ENCODE measurements around the gene SETD4. TPM values are rescaled to one million over a fixed set of nuclear protein-coding genes. Genes with fewer than 3 reads are reported as not detected.
"Not testable (repeated sequence)": the region's sequence is repeated elsewhere in the genome, so short reads cannot be mapped to it uniquely, and the experiment has no call there.

SETD4 gene
- total and polyA plus RNA-seq, 3 donors from 2014 or later = 52.3 to 62.7 (median 52.3) TPM

DNA sequence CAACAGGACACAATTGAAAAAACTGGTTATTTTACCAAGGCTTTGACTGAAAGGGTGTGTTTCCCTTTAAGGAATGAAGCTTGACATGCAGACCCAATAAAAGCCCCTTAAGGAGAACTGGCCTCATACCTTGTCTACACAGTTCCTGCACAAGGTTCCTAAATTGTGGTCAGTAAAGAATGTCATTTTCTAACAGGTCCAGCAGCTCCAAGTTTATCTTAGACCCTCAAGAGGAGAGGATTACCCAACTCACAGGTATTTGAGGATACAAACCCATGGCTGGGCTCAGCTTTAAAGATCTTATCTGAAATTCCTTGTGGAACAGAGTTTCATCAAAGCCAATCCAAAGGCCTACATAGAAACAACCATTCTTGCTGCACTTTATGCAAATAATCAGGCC lies 43.1 kb upstream of the SETD4 start:
- Histone ChIP-seq H3K27me3 (no peaks in the 10 kb centered on the region), H3K9me3 (no peaks in the 10 kb centered on the region), H3K27ac (no peak overlapping the region), H3K36me3 (ENCODE audit: low read depth, missing control alignments) (no peaks in the 10 kb centered on the region), H3K4me1 (no peaks in the 10 kb centered on the region), H3K4me3 (no peak overlapping the region)
- no peak for TF ChIP-seq POLR2A (IDR thresholded peaks at IDR 0.05)
- TF ChIP-seq, protein P1, sequence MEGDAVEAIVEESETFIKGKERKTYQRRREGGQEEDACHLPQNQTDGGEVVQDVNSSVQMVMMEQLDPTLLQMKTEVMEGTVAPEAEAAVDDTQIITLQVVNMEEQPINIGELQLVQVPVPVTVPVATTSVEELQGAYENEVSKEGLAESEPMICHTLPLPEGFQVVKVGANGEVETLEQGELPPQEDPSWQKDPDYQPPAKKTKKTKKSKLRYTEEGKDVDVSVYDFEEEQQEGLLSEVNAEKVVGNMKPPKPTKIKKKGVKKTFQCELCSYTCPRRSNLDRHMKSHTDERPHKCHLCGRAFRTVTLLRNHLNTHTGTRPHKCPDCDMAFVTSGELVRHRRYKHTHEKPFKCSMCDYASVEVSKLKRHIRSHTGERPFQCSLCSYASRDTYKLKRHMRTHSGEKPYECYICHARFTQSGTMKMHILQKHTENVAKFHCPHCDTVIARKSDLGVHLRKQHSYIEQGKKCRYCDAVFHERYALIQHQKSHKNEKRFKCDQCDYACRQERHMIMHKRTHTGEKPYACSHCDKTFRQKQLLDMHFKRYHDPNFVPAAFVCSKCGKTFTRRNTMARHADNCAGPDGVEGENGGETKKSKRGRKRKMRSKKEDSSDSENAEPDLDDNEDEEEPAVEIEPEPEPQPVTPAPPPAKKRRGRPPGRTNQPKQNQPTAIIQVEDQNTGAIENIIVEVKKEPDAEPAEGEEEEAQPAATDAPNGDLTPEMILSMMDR (IDR thresholded peaks at IDR 0.05) = no peak
- intact Hi-C loops (cut with DNase I; ENCODE audit: low total_unique reads) = no loop called here
- DNase-seq = no peak

DNA sequence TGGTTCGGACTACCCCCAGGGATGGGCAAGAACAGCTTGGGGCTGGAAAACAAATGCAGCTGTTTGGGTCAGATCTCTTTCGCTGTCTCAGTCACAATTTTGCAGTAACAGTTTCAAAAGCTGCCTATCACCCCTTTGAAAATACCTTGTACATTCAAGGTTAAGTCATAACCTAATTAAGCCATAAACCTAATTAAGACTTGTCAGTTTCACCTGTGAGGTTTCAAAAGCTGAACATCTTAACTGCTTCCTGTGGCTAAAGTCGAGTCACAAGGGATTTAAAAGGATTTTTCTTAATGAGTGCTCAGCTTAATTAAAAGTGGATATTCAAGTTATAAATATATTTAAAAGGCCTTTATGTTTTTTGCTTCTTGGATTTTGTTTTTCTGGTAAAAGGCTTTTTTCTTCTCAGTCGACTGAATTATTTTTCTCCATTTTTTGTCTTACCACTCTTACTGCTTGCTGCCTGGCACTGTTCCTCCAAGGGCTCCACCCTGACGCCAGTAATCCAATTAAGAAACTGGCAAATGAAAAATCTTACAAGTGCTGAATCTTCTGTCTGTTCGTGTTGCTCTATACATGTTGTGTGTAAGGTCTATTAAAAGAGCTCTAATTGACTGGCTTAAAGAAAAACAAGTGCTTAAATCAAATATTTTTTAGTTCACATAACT lies 40.8 kb upstream of the SETD4 start:
- Histone ChIP-seq H3K4me1 (no peaks in the 10 kb centered on the region), H3K36me3 (ENCODE audit: low read depth, missing control alignments) (no peaks in the 10 kb centered on the region), H3K4me3 (no peak overlapping the region), H3K27ac (no peak overlapping the region), H3K9me3 (no peaks in the 10 kb centered on the region), H3K27me3 (no peaks in the 10 kb centered on the region)
- intact Hi-C loops (cut with DNase I; ENCODE audit: low total_unique reads) = no loop called here
- TF ChIP-seq, protein P1 (IDR thresholded peaks at IDR 0.05) = no peak
- TF ChIP-seq POLR2A (IDR thresholded peaks at IDR 0.05) = no peak
- WGBS, 2 donors = 79 to 82% methylated on average over 6 of the region's 6 CpGs
- no peak for DNase-seq

DNA sequence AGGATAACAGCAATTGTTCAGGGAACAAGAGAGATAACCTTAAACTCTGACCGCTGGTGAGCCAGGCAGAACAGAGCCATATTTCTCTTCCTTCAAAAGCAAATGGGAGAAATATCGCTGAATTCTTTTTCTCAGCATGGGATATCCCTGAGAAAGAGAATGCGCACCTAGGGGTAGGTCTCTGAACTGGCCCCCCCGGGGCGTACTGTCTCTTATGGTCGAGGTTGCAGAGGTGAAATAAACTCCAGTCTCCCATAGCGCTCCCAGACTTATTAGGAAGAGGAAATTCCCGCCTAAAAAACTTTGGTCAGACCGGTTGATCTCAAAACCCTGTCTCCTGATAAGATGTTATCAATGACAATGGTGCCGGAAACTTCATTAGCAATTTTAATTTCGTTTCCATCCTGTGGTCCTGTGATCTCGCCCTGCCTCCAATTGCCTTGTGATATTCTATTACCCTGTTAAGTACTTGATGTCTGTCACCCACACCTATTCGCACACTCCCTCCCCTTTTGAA lies 39.4 kb upstream of the SETD4 start:
- WGBS, 2 donors = 70 to 79% methylated on average over 13 of the region's 13 CpGs
- not testable (repeated sequence) for H3K4me3 ChIP-seq

DNA sequence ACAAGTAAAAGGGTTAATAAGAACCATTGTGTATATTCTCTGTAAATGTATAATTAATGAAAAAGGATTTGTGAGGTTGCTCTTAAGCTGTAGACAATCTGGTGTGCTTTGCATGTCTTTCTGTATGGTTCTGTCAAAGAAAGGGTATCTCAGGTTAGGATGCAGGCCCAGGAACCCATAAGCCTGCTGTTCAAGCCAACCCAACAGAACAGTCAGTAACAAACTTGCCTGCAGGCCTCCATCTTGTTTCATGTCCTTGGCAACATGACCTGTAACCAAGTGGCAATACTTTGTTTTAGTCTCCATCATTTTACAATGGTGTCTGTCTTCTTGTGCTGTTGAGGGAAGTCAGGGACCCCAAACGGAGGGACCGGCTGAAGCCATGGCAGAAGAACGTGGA lies 38.7 kb upstream of the SETD4 start:
- no peaks in the 10 kb centered on the region for H3K4me1 ChIP-seq
- WGBS, 2 donors = 97 to 98% methylated on average over 3 of the region's 3 CpGs
- no peak overlapping the region for H3K4me3 ChIP-seq
- intact Hi-C loops (cut with DNase I; ENCODE audit: low total_unique reads) = no loop called here
- H3K27me3 ChIP-seq = no peaks in the 10 kb centered on the region
- H3K36me3 ChIP-seq (ENCODE audit: low read depth, missing control alignments) = no peaks in the 10 kb centered on the region
- no peak for DNase-seq
- TF ChIP-seq, protein P1 (IDR thresholded peaks at IDR 0.05) = no peak
- TF ChIP-seq POLR2A (IDR thresholded peaks at IDR 0.05) = no peak
- H3K9me3 ChIP-seq = no peaks in the 10 kb centered on the region
- no peak overlapping the region for H3K27ac ChIP-seq

More for the DNA sequence above, 39.4 kb upstream of the SETD4 start:
- DNase-seq; intact Hi-C loops (cut with DNase I; ENCODE audit: low total_unique reads); H3K27me3 ChIP-seq; H3K27ac ChIP-seq; H3K9me3 ChIP-seq; H3K36me3 ChIP-seq (ENCODE audit: low read depth, missing control alignments); H3K4me1 ChIP-seq: not testable (repeated sequence)

DNA sequence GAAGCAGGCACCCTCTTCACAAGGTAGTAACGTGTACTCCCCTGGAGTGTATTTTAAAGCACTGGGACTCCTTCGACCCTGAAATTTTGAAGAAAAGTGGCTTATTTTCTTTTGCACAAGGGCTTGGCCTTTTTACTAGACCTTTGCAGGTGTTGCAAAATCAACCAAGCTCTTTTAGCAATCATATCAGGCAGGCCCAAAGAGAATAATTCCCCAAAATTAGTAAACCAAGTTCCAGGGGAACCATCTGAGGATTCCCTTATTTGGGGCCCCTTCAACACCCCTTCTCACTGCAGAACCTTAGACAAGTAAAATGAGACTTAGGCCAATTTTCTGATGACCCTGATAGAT lies 37.8 kb upstream of the SETD4 start:
- no peak for TF ChIP-seq POLR2A (IDR thresholded peaks at IDR 0.05)
- TF ChIP-seq, protein P1 (IDR thresholded peaks at IDR 0.05) = no peak
- H3K9me3 ChIP-seq = no peaks in the 10 kb centered on the region
- no peaks in the 10 kb centered on the region for H3K4me1 ChIP-seq
- no peak for DNase-seq
- H3K36me3 ChIP-seq (ENCODE audit: low read depth, missing control alignments) = no peaks in the 10 kb centered on the region
- no peak overlapping the region for H3K27ac ChIP-seq
- intact Hi-C loops (cut with DNase I; ENCODE audit: low total_unique reads) = no loop called here
- H3K4me3 ChIP-seq = no peak overlapping the region
- no peaks in the 10 kb centered on the region for H3K27me3 ChIP-seq
- 75 to 77% methylated on average over 2 of the region's 2 CpGs for whole genome bisulfite sequencing, 2 donors
